MCF 10A (cell line): ENCODE measurements around the gene CRYGS. TPM values are rescaled to one million over a fixed set of nuclear protein-coding genes. Genes with fewer than 3 reads are reported as not detected.

Experiments
- BruUV-seq: library from RNA; stranded (reverse); fragments of 400-500 nt; replicated peaks from 2 replicates; lab custom pipeline; 2021; lab: Mats Ljungman, UMichigan
- CTCF ChIA-PET: fragments of 300-600 bp; sonication (Branson Sonifier 250); formaldehyde crosslinking; extraction: SDS; loops from one replicate; lab custom pipeline; 2021; ENCODE audit warnings: antibody characterized with exemption, inconsistent platforms; lab: Yijun Ruan, JAX
- POLR2A ChIA-PET: fragments of 300-600, 350-650 bp; sonication (Branson Sonifier 250); formaldehyde crosslinking; extraction: SDS; loops from one replicate; lab custom pipeline; 2020; ENCODE audit warnings: antibody characterized with exemption, inconsistent platforms; lab: Yijun Ruan, JAX
- DNase-seq: peaks from one replicate; pipeline ENCODE4 v3.0.0-alpha.2; 2018; ENCODE audit not compliant: unreplicated experiment
- H3K27ac Mint-ChIP-seq: one replicate; pipeline ENCODE4 v1.8.0; 2022; ENCODE audit warnings: mild to moderate bottlenecking, low read depth, mixed read lengths; ENCODE audit not compliant: unreplicated experiment
- H3K27me3 Mint-ChIP-seq: one replicate; pipeline ENCODE4 v1.8.0; 2022; ENCODE audit warnings: mixed read lengths; ENCODE audit not compliant: insufficient read depth, unreplicated experiment
- H3K36me3 Mint-ChIP-seq: one replicate; pipeline ENCODE4 v1.8.0; 2022; ENCODE audit warnings: mild to moderate bottlenecking, moderate library complexity, mixed read lengths; ENCODE audit not compliant: insufficient read depth, unreplicated experiment
- H3K4me1 Mint-ChIP-seq: one replicate; pipeline ENCODE4 v1.8.0; 2022; ENCODE audit warnings: mixed read lengths; ENCODE audit not compliant: insufficient read depth, unreplicated experiment
- H3K4me3 Mint-ChIP-seq: one replicate; pipeline ENCODE4 v1.8.0; 2022; ENCODE audit warnings: mild to moderate bottlenecking, moderate library complexity, mixed read lengths; ENCODE audit not compliant: unreplicated experiment
- H3K9me3 Mint-ChIP-seq: one replicate; pipeline ENCODE4 v1.8.0; 2022; ENCODE audit warnings: mixed read lengths; ENCODE audit not compliant: unreplicated experiment
- intact Hi-C: fragments of 100-400 bp; cut with micrococcal nuclease; formaldehyde crosslinking; loops from 2 replicates; pipeline ENCODE4 v1.14.1; 2022
- total RNA-seq: library from RNA; stranded (reverse); gene quantifications from 2 replicates; pipeline ENCODE4 v1.2.3, GENCODE V29; 2022
- TF ChIP-seq, protein P1 (sequence below): fragments of 200-600 bp; IDR thresholded peaks from one replicate; pipeline ENCODE4 v1.8.0; 2022; ENCODE audit warnings: antibody characterized with exemption, mild to moderate bottlenecking; ENCODE audit not compliant: unreplicated experiment

The CRYGS gene
- total RNA-seq, 1 experiment from 2014 or later, result 4.0 TPM

DNA sequence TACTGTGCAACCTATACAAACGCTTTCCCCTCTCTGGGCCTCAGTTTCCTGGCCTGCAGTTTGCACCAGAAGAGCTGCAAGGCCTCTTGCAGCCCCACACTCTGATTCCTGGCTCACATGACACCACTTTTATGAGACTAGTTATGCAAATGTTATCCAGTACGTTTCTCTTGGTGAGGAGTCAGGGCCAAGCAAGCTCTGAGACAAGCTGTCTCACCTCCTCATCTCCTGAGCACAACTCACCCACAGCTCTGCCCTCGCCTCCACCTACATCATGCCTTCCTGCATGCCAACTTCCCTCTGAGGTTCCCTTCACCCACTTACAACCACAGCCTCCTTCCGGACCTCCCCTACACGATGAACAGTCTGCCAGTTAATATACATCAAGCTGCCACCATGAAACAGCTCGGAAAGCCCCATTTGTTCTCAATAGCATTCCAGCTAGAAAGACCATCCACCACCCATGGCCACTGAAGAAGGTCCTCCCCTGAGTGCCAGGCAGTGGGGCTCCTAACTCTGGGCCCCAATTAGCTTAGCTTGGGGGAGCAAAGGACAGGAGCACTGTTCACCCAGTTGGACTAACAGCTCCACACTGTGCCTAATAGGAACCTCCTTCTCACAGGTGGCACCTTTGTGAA lies 25.0 kb downstream of the CRYGS start:
- peaks cover 7% of the 10 kb centered on the region for H3K9me3 Mint-ChIP-seq
- TF ChIP-seq, protein P1, sequence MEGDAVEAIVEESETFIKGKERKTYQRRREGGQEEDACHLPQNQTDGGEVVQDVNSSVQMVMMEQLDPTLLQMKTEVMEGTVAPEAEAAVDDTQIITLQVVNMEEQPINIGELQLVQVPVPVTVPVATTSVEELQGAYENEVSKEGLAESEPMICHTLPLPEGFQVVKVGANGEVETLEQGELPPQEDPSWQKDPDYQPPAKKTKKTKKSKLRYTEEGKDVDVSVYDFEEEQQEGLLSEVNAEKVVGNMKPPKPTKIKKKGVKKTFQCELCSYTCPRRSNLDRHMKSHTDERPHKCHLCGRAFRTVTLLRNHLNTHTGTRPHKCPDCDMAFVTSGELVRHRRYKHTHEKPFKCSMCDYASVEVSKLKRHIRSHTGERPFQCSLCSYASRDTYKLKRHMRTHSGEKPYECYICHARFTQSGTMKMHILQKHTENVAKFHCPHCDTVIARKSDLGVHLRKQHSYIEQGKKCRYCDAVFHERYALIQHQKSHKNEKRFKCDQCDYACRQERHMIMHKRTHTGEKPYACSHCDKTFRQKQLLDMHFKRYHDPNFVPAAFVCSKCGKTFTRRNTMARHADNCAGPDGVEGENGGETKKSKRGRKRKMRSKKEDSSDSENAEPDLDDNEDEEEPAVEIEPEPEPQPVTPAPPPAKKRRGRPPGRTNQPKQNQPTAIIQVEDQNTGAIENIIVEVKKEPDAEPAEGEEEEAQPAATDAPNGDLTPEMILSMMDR, result no peak
- DNase-seq, result no peak
- no peak overlapping the region for H3K27ac Mint-ChIP-seq
- POLR2A ChIA-PET, result interaction anchor here (0.6 to 1.4 kb wide), 3 partner anchors 8 to 389 kb away, joined by 3 to 4 read pairs (median 3); no protein-coding TSS in a partner anchor
- CTCF ChIA-PET, result interaction anchor here (0.6 to 3.2 kb wide), 4 partner anchors 14 to 576 kb away, joined by 3 to 11 read pairs (median 4); no protein-coding TSS in a partner anchor
- intact Hi-C loops, result no loop called here
- no peak overlapping the region for H3K4me3 Mint-ChIP-seq
- peaks cover 27% of the 10 kb centered on the region for H3K27me3 Mint-ChIP-seq
- H3K4me1 Mint-ChIP-seq, result peaks cover 6% of the 10 kb centered on the region
- BruUV-seq, result no TSS peak
- H3K36me3 Mint-ChIP-seq, result no peaks in the 10 kb centered on the region

DNA sequence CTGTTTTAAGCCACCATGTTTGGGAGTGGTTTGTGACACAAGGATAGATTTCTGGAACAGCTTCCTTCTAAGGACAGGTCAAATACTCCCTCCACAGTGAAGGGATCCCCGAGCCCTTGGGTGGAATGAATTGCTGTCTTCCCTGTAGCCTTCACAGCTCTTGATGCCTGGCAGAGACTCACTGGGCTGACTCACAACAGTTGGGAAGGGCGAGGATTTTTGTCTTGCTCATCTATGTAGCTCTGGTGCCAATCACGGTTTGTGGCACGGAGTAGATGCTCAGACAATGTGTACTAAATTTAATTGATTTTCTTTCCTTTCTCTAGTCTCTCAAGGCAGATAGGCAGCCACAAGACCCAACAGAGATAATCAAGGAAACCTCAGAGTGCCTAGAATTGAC lies 27.0 kb downstream of the CRYGS start:
- H3K27ac Mint-ChIP-seq, result no peak overlapping the region
- POLR2A ChIA-PET, result no interaction called here
- TF ChIP-seq, protein P1, result no peak
- CTCF ChIA-PET, result interaction anchor here (0.7 to 3.2 kb wide), 4 partner anchors 9 to 522 kb away, joined by 3 to 11 read pairs (median 3); no protein-coding TSS in a partner anchor
- no peak overlapping the region for H3K4me3 Mint-ChIP-seq
- intact Hi-C loops, result no loop called here
- H3K9me3 Mint-ChIP-seq, result peaks cover 7% of the 10 kb centered on the region
- peaks cover 6% of the 10 kb centered on the region for H3K4me1 Mint-ChIP-seq
- H3K36me3 Mint-ChIP-seq, result no peaks in the 10 kb centered on the region
- no TSS peak for BruUV-seq
- DNase-seq, result no peak
- peaks cover 46% of the 10 kb centered on the region for H3K27me3 Mint-ChIP-seq

DNA sequence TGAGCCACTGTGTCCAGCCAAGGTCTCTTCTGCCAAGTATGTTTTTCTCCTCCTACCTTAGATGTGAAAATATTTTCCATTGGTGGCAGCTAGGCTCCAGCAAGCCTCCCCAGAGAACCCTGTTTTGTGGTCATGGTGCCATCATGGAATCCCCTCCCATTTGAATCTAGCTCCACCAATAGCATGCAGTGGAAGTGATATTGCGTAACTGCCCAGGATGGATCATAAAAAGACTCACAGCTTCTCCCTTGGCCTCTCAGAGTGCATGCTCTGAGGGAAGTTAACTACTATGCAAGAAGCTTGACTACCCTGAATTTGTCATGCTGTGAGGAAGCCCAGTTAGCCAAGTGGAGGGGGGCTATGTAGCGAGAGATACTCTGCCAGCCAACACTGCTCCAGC lies 27.5 kb downstream of the CRYGS start:
- CTCF ChIA-PET, result interaction anchor here (0.6 to 3.2 kb wide), 4 partner anchors 8 to 521 kb away, joined by 3 to 11 read pairs (median 3); no protein-coding TSS in a partner anchor
- BruUV-seq, result no TSS peak
- H3K27me3 Mint-ChIP-seq, result peaks cover 52% of the 10 kb centered on the region

DNA sequence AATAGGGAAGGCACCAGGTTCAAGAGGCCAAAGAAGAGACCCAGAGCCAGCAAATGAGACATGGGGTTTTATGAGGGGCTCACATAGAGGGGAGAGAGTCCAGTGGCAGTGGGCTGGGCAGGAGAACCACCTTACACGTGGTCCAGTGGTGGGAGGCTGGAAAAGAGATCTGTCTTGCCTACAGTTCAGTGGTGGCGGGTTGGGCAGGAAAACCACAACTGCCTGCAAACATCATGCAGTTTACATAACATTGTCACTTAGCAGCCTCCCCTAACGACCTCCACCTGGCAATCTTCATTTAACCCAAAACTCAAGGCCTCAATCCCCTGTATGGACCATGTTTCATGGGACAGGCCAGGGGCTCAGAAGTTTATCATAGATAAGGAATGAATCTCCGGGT lies 29.1 kb downstream of the CRYGS start:
- peaks cover 58% of the 10 kb centered on the region for H3K27me3 Mint-ChIP-seq
- H3K4me1 Mint-ChIP-seq, result peaks cover 8% of the 10 kb centered on the region
- ChIA-PET POLR2A (no interaction called here), CTCF (no interaction called here)
- no TSS peak for BruUV-seq
- H3K36me3 Mint-ChIP-seq, result no peaks in the 10 kb centered on the region
- no peak overlapping the region for H3K4me3 Mint-ChIP-seq
- no peak for DNase-seq
- peaks cover 7% of the 10 kb centered on the region for H3K9me3 Mint-ChIP-seq
- TF ChIP-seq, protein P1, result no peak
- intact Hi-C loops, result no loop called here
- no peak overlapping the region for H3K27ac Mint-ChIP-seq

More for the DNA sequence above, 27.5 kb downstream of the CRYGS start:
- peaks cover 7% of the 10 kb centered on the region for H3K9me3 Mint-ChIP-seq
- no peaks in the 10 kb centered on the region for H3K36me3 Mint-ChIP-seq
- no peak for DNase-seq
- peaks cover 6% of the 10 kb centered on the region for H3K4me1 Mint-ChIP-seq
- POLR2A ChIA-PET, result no interaction called here
- TF ChIP-seq, protein P1, result no peak
- intact Hi-C loops, result no loop called here
- H3K4me3 Mint-ChIP-seq, result no peak overlapping the region
- no peak overlapping the region for H3K27ac Mint-ChIP-seq
